ENCODE measurements around the gene TMEM181.
"Not testable (repeated sequence)": the region's sequence is repeated elsewhere in the genome, so short reads cannot be mapped to it uniquely, and the experiment has no call there.

Gene TMEM181

GRCh38 chr6:158661156-158661685, 101.3 kb downstream of the TMEM181 start:
- no peak for DNase-seq (ENCODE audit: low spot score)

DNA sequence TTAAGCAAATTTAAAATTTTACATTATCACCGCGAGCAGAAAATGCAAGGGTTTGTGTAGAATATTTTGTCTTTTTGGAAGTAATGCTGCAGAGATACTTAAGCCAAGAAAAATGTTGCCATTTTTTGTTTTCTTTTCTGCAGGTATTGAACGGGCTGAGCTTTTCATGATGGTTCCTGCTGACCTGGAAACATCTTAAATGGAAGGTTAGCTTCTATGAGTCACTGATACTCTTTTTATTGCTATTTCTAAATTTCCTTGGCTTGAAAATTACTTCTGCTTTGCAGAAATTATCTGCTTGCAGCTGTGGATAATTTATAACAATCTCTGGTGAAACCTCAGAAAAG, 102.7 kb downstream of the TMEM181 start:
- no peak for DNase-seq (ENCODE audit: low spot score)

- no peak for DNase-seq (ENCODE audit: low spot score)
These were observed 103.2 kb downstream of the TMEM181 start for GRCh38 chr6:158662954-158663624.

DNA sequence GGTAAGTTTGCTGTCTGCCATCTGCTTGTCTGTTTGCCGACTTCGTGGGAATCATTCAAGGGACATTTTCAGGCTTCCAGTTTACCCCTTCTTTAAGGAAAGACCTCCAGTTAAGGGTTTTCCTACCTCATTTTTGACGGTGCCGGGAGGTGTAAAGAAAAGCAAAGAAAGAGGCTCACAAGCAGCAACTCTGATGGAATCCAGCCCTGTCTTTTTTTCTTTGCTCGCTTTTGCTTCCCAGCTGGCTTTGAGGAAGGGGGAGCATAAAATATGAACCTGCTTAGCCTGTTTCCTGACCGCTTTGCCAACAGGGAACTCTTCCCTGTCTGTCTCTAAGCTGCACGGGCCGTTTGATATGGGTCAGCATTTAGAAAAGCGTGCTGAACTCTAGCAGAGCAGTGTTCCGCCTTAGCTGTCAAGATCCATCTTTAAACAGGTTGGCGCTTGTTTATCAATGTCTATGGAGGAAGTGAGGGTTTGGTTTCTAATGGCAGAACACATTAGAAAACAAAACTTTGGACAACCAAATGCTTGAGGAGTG, 103.8 kb downstream of the TMEM181 start:
- no peak for DNase-seq (ENCODE audit: low spot score)

DNA sequence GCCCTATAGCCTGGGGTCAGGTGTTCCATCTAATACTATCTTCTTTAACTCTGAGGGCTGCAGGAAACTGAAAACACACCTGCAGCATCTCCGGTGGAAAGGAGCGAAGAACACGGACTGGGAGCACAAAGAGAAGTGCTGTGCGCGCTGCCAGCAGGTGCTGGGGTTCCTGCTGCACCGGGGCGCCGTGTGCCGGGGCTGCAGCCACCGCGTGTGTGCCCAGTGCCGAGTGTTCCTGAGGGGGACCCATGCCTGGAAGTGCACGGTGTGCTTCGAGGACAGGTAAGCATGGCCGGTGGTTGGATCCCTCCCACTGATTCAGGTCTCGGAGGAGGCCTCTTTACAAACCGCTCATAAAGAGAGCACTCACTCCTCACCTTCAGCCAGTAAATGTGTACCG, 105.4 kb downstream of the TMEM181 start:
- no peak for DNase-seq (ENCODE audit: low spot score)

DNA sequence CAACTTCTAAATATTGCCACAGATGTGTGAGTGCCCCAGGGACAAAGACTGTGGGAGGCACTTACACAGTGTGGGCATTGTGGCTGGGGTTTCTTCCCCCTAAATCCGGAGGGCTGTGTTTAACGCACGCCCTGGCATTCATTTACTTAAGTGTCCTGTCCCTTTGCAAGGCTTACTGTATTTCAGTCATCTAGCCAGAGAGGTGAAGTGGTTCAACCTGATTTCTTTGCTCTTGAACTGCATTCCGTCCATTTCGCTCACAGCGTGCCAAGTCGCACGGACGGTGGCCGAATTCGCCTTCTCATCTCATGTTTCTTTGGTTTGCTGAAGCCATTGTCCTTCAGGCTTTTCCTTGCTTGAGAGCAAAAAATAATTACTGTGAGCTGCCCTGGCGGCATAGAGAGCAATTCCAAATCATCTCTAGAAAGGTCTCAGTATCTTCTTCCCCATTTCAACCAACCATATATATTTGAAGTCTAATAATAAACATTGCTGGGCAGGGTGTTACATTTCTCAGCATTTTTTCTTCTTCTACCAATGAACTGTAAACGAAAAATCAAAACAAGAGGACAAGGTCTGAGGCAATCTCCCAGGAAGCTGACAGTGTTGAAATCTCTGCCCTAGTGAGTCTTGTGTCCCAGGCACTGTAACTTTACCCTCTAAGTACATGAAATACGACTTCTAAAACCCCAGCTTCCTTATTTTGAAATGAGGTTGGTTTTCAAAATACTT, 106.9 kb downstream of the TMEM181 start:
- no peak for DNase-seq (ENCODE audit: low spot score)

GRCh38 chr6:158667360-158667981, 107.6 kb downstream of the TMEM181 start:
- DNase-seq (ENCODE audit: low spot score) = no peak

DNA sequence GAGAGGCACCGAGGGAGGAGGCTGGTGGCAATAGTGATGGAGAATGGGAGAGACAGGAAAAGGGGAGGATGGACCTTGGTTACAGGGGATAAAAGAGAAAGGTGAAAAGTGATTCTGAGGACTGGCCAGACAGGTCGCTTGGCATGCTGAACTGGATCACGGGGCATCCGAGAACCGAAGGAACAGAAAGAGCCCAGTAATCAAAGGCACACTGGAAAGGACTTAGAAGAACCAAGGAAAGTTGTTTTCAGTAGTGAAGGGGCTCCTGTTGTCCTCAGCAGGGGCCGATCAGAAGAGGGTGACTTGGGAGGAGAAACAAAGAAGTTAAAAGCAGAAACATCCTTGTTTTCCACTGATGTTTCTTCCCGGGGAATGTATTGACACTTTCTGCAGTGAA, 108.8 kb downstream of the TMEM181 start:
- no peak for DNase-seq (ENCODE audit: low spot score)

GRCh38 chr6:158669145-158670035, 109.5 kb downstream of the TMEM181 start:
- no peak for DNase-seq (ENCODE audit: low spot score)

GRCh38 chr6:158672119-158672518, 112.2 kb downstream of the TMEM181 start:
- not testable (repeated sequence) for DNase-seq (ENCODE audit: low spot score)

- DNase-seq (ENCODE audit: low spot score) = no peak
These were observed 112.8 kb downstream of the TMEM181 start for GRCh38 chr6:158672726-158673125.

GRCh38 chr6:158674342-158675131, 114.6 kb downstream of the TMEM181 start:
- DNase-seq (ENCODE audit: low spot score) = no peak

DNA sequence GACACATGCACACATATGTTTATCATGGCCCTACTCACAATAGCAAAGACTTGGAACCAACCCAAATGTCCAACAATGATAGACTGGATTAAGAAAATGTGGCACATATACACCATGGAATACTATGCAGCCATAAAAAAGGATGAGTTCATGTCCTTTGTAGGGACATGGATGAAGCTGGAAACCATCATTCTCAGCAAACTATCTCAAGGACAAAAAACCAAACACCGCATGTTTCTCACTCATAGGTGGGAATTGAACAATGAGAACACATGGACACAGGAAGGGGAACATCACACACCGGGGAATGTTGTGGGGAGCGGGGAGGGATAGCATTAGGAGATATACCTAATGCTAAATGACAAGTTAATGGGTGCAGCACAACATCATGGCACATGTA, 117.2 kb downstream of the TMEM181 start:
- not testable (repeated sequence) for DNase-seq (ENCODE audit: low spot score)

DNA sequence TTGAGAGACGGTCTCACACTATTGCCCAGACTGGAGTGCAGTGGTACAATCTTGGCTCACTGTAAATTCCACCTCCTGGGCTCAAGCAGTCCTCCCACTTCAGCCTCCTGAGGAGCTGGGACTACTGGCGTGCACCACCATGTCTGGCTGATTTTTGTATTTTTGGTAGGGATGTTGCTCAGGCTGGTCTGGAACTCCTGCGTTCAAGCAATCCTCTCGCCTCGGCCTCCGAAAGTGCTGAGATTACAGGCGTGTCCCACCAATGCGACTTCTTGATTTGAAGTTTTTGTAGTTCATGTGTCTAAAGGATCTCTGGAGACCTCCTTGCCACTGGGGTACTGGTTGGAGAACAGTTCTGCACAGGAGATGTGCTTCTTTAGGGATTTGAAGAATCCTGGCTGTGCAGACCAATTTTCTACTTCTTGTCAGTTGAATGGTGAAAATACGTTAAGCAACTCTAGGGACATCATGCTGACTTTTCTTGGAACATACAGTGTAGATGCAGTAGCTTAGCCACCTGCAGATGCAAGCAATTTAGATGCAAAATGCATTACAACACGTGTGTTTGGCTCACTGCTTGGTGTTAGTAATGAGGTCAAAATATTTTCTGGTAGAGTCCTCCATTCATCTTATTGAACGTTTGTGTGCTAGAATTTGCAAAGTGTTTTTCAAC, 118.2 kb downstream of the TMEM181 start:
- DNase-seq (ENCODE audit: low spot score) = no peak

GRCh38 chr6:158680015-158680414, 120.1 kb downstream of the TMEM181 start:
- DNase-seq (ENCODE audit: low spot score) = no peak

DNA sequence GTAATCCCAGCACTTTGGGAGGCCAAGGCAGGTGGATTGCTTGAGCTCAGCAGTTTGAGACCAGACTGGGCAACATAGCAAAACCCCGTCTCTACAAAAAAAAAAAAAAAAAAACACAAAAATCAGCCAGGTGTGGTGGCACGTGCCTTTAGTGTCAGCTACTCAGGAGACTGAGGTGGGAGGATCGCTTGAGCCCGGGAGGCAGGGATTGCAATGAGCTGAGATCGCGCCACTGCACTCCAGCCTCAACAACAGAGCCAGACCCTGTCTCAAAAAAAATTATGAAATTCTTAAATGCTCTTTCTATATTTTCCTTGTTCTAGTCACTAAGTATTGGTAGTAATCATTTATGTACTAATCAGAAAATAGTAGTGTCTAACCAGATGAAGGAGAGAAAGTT, 120.6 kb downstream of the TMEM181 start:
- DNase-seq (ENCODE audit: low spot score) = no peak

- no peak for DNase-seq (ENCODE audit: low spot score)
These were observed 124.4 kb downstream of the TMEM181 start for GRCh38 chr6:158684311-158684710.

- no peak for DNase-seq (ENCODE audit: low spot score)
These were observed 124.9 kb downstream of the TMEM181 start for GRCh38 chr6:158684745-158685324.
